K562 (cell line): ENCODE measurements around the gene GLYATL3. TPM values are rescaled to one million over a fixed set of nuclear protein-coding genes. Genes with fewer than 3 reads are reported as not detected.

Experiments used
- ATAC-seq: fragments of 200-7000 bp; cut with Tn5 transposase; 3 replicates; pipeline ENCODE4 v1.9.1; 2020; ENCODE audit warnings: moderate library complexity
- BruUV-seq: library from RNA; stranded (reverse); fragments of 400-500 nt; replicated peaks from 2 replicates; lab custom pipeline; 2021; lab: Mats Ljungman, UMichigan
- CTCF ChIA-PET: fragments of 300-600 bp; formaldehyde crosslinking; extraction: SDS; loops from one replicate; lab custom pipeline; 2021; ENCODE audit warnings: low intra/inter-chr PET ratio; lab: Yijun Ruan, JAX
- POLR2A ChIA-PET: fragments of 300-600, 350-650 bp; sonication (Branson Sonifier 250); formaldehyde crosslinking; extraction: SDS; loops from one replicate; lab custom pipeline; 2021; ENCODE audit warnings: antibody characterized with exemption, inconsistent platforms; lab: Yijun Ruan, JAX
- DNase-seq, 4 experiments: peaks; one replicate each; pipeline versions ENCODE4 v3.0.0 to v3.0.0-alpha.2; 2011 to 2018; ENCODE audit warnings: low spot score in 3 of 4, mixed read lengths in 3 of 4; ENCODE audit errors: extremely low read depth in 1 of 4
- FAIRE-seq: peaks from 2 replicates; lab custom pipeline; 2011; peaks lifted over from hg19 to GRCh38; lab: Jason Lieb, UNC
- H2AFZ ChIP-seq: 2 replicates; pipeline ENCODE4 v1.6.0; 2011; ENCODE audit warnings: low read depth, low read length, control low read depth, inconsistent platforms
- H3K27ac ChIP-seq: fragments of 200-600 bp; 3 replicates; pipeline ENCODE4 v1.8.0; 2011; ENCODE audit warnings: low read depth, mild to moderate bottlenecking, control low read depth, inconsistent platforms, low read length, moderate library complexity, mixed read lengths; ENCODE audit errors: extremely low read depth
- H3K27me3 ChIP-seq, 2 experiments: fragments of 300-600 bp in 1 of 2; 2 replicates in 1 of 2; 3 replicates in 1 of 2; pipeline versions ENCODE4 v1.6.0 to v1.8.0; 2011; ENCODE audit warnings: inconsistent platforms in 2 of 2, low read length in 2 of 2, mild to moderate bottlenecking in 1 of 2, mixed read lengths in 1 of 2, moderate library complexity in 1 of 2; ENCODE audit not compliant: control insufficient read depth in 2 of 2, insufficient read depth in 2 of 2
- H3K36me3 ChIP-seq: fragments of 300-600 bp; 3 replicates; pipeline ENCODE4 v1.8.0; 2011; ENCODE audit warnings: mild to moderate bottlenecking, low read length, inconsistent platforms; ENCODE audit not compliant: control insufficient read depth, insufficient read depth
- H3K4me1 ChIP-seq, 2 experiments: fragments of 200-600 bp in 1 of 2; replicated peaks in 1 of 2; 2 replicates in 1 of 2; 3 replicates in 1 of 2; pipeline versions ENCODE4 v1.5.1 to v1.8.0; 2011; ENCODE audit warnings: inconsistent platforms in 2 of 2, low read length in 2 of 2, mild to moderate bottlenecking in 1 of 2, mixed read lengths in 1 of 2, moderate library complexity in 1 of 2; ENCODE audit not compliant: control insufficient read depth in 2 of 2, insufficient read depth in 2 of 2
- H3K4me2 ChIP-seq: 2 replicates; pipeline ENCODE4 v1.6.1; 2011; ENCODE audit warnings: low read length, control low read depth, inconsistent platforms, mixed read lengths; ENCODE audit not compliant: insufficient read depth
- H3K4me3 ChIP-seq: fragments of 200-600 bp; sonication (generic), shearing (Covaris generic); 2 replicates; pipeline ENCODE4 v1.5.1; 2016; ENCODE audit warnings: control low read depth, inconsistent platforms
- H3K79me2 ChIP-seq: fragments of 200-600 bp; 3 replicates; pipeline ENCODE4 v1.8.0; 2011; ENCODE audit warnings: low read length, inconsistent platforms; ENCODE audit not compliant: control insufficient read depth, insufficient read depth
- H3K9ac ChIP-seq, 2 experiments: 2 replicates each; pipeline versions ENCODE4 v1.6.0 to v1.6.1; 2011; ENCODE audit warnings: low read depth in 2 of 2, low read length in 2 of 2, control low read depth in 1 of 2, inconsistent platforms in 1 of 2, mild to moderate bottlenecking in 1 of 2, mixed read lengths in 1 of 2; ENCODE audit not compliant: insufficient read depth in 1 of 2
- H3K9me1 ChIP-seq: one replicate; pipeline ENCODE4 v1.6.0; 2011; ENCODE audit warnings: inconsistent platforms, mild to moderate bottlenecking, low read length, moderate library complexity; ENCODE audit not compliant: control insufficient read depth, insufficient read depth
- H3K9me3 ChIP-seq: replicated peaks from 2 replicates; pipeline ENCODE4 v1.5.1; 2011; ENCODE audit warnings: low read depth, low read length, inconsistent platforms; ENCODE audit not compliant: control insufficient read depth, insufficient read depth
- H4K20me1 ChIP-seq: replicated peaks from 2 replicates; pipeline ENCODE4 v1.6.1; 2011; ENCODE audit warnings: low read length, inconsistent platforms, mixed read lengths; ENCODE audit not compliant: control insufficient read depth, insufficient read depth
- DEAF1 ChIP-seq: fragments of 450-650 bp; formaldehyde crosslinking; IDR thresholded peaks from 2 replicates; pipeline ENCODE4 v1.4.0; 2020; ENCODE audit warnings: mild to moderate bottlenecking, moderate library complexity
- FUS ChIP-seq: fragments of 200-400 bp; formaldehyde crosslinking; optimal IDR thresholded peaks from 2 replicates; pipeline ENCODE3; 2017; ENCODE audit warnings: low read depth, low read length
- HDAC1 ChIP-seq, 2 experiments: fragments of 450-650 bp; IDR thresholded peaks; 2 replicates each; pipeline ENCODE4 v1.6.1; 2016 to 2017; ENCODE audit warnings: inconsistent platforms in 1 of 2, mild to moderate bottlenecking in 1 of 2, moderate library complexity in 1 of 2
- HNRNPK ChIP-seq: fragments of 200-400 bp; formaldehyde crosslinking; IDR thresholded peaks from one replicate; pipeline ENCODE4 v1.6.1; 2018; ENCODE audit warnings: mild to moderate bottlenecking, low read depth, low read length; ENCODE audit not compliant: poor library complexity, severe bottlenecking
- NR2C2 ChIP-seq, 2 experiments: fragments of 200-800 bp in 1 of 2; sonication (Bioruptor generic) in 1 of 2; sonication (generic) in 1 of 2; formaldehyde crosslinking in 1 of 2; IDR thresholded peaks; 2 replicates each; pipeline versions ENCODE4 v1.6.1 to v1.8.0; 2016 to 2022; ENCODE audit warnings: mild to moderate bottlenecking in 1 of 2, missing compliant biosample characterization in 1 of 2, missing genetic modification characterization in 1 of 2, missing genetic modification reagents in 1 of 2
- POLR2AphosphoS5 ChIP-seq: IDR thresholded peaks from 2 replicates; pipeline ENCODE4 v1.6.1; 2011; ENCODE audit warnings: mild to moderate bottlenecking, low read depth, low read length, moderate library complexity; ENCODE audit not compliant: control insufficient read depth, insufficient read depth
- RBBP5 ChIP-seq: fragments of 200-600 bp; sonication (generic); IDR thresholded peaks from 2 replicates; pipeline ENCODE4 v1.6.1; 2012; ENCODE audit warnings: borderline replicate concordance, mild to moderate bottlenecking, low read length, control low read depth, inconsistent platforms; ENCODE audit not compliant: insufficient read depth, poor library complexity, severe bottlenecking
- SUPT5H ChIP-seq: fragments of 450-650 bp; IDR thresholded peaks from 2 replicates; pipeline ENCODE4 v1.6.1; 2016
- WGBS: fragments of 100-300 bp; shearing (Covaris generic); methylation state at CpG from one replicate; pipeline ENCODE4 v1.1.6; 2016; ENCODE audit warnings: low coverage, mixed read lengths; ENCODE audit not compliant: insufficient coverage; ENCODE audit errors: missing lambda C conversion rate; 5-methylcytosine and 5-hydroxymethylcytosine counted together
- in situ Hi-C: fragments of 300-500 bp; cut with MboI; formaldehyde crosslinking; loops from 4 replicates; pipeline ENCODE4 v1.15.0; 2018; ENCODE audit warnings: inconsistent platforms, mixed read lengths
- intact Hi-C: fragments of 100-400 bp; cut with micrococcal nuclease; formaldehyde crosslinking; loops from 2 replicates; pipeline ENCODE4 v1.14.2; 2022
- polyA plus RNA-seq, 8 experiments: library from polyadenylated mRNA; depleted of rRNA in 4 of 8; stranded (reverse) in 5 of 8; unstranded in 3 of 8; fragments of >200 nt; fragmentation: Nextera tagmentation in 2 of 8; fragmentation: Illumina TruSeq in 1 of 8; extraction: Ambion mirVana in 2 of 8; extraction: Trizol in 1 of 8; gene quantifications; 2 replicates each; pipeline versions ENCODE4 v1.2.1 to v1.2.3, GENCODE V29; 2011 to 2014; ENCODE audit warnings: inconsistent platforms in 1 of 8, missing spikeins in 1 of 8
- total RNA-seq, 7 experiments: library from RNA; depleted of rRNA in 6 of 7; stranded (reverse); fragments of >200 nt in 6 of 7; fragmentation: Illumina TruSeq in 2 of 7; extraction: Trizol in 2 of 7; gene quantifications; 2 replicates each; pipeline versions ENCODE4 v1.2.1 to v1.2.3, GENCODE V29; 2011 to 2021; ENCODE audit warnings: low replicate concordance in 1 of 7
- TF ChIP-seq, protein P1 (sequence below): fragments of 450-650 bp; conservative IDR thresholded peaks from 2 replicates; pipeline ENCODE4 v1.6.1; 2016; ENCODE audit warnings: missing genetic modification characterization, low read depth, mild to moderate bottlenecking, missing compliant biosample characterization, moderate library complexity

GLYATL3 gene
- total and polyA plus RNA-seq, 9 of the 15 experiments (the other 6 are each of a cell fraction or from before 2014, with no cell fraction given) = not detected

- TF ChIP-seq DEAF1 (CRISPR knock-in tag) (no peak), HDAC1 (IDR thresholded peaks at IDR 0.05) (0 out of 4 replicates have a peak, but pooled peaks of 1 of the 2 experiments have one; percentile 10), FUS (no peak), HNRNPK (no peak)
Observed at GRCh38 chr6:49541210-49541724, 41.5 kb downstream of the GLYATL3 start (continued).

GRCh38 chr6:49541936-49542335 is 42.2 kb downstream of the GLYATL3 start:
- no TSS peak for BruUV-seq
- CTCF ChIA-PET = interaction anchor here (1.1 kb wide), 1 partner anchor 489 kb away, joined by 4 read pairs; no protein-coding TSS in a partner anchor
- Histone ChIP-seq H3K9ac (no peak overlapping the region), H3K9me1 (no peaks in the 10 kb centered on the region), H2AFZ (peak overlapping the region; percentile 40; the same call in 1 of the 2 replicates), H3K27me3 (no peaks in the 10 kb centered on the region), H3K4me3 (no peak overlapping the region), H3K4me1 (peaks cover 0 to 16% of the 10 kb centered on the region in 2 experiments; a peak in 2 of 5 replicates), H3K36me3 (no peaks in the 10 kb centered on the region), H3K4me2 (no peak overlapping the region), H3K27ac (peak overlapping the region; percentile 59; the same call in 1 of the 3 replicates), H3K9me3 (no peaks in the 10 kb centered on the region), H3K79me2 (no peaks in the 10 kb centered on the region), H4K20me1 (no peaks in the 10 kb centered on the region)
- in situ Hi-C loops = no loop called here
- intact Hi-C loops = no loop called here
- DNase-seq (no peak), FAIRE-seq (no peak), ATAC-seq (no peak)
- TF ChIP-seq POLR2AphosphoS5 = no peak
- TF ChIP-seq RBBP5 = no peak
- TF ChIP-seq, protein P1, sequence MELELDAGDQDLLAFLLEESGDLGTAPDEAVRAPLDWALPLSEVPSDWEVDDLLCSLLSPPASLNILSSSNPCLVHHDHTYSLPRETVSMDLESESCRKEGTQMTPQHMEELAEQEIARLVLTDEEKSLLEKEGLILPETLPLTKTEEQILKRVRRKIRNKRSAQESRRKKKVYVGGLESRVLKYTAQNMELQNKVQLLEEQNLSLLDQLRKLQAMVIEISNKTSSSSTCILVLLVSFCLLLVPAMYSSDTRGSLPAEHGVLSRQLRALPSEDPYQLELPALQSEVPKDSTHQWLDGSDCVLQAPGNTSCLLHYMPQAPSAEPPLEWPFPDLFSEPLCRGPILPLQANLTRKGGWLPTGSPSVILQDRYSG (tag) = no peak
- no peak for TF ChIP-seq NR2C2 (CRISPR knock-in tag; IDR thresholded peaks at IDR 0.05)
- TF ChIP-seq NR2C2 (tag; IDR thresholded peaks at IDR 0.05) = no peak
- TF ChIP-seq SUPT5H = no peak
- POLR2A ChIA-PET = interaction anchor here (1.1 to 1.5 kb wide), 2 partner anchors 8 to 12 kb away, joined by 4 to 5 read pairs; no protein-coding TSS in a partner anchor
- WGBS = 63% methylated on average over 3 of the region's 3 CpGs
